ENCODE results near the gene NEK4. TPM values are rescaled to one million over a fixed set of nuclear protein-coding genes. Genes with fewer than 3 reads are reported as not detected.
A peak's percentile ranks its signal among the peaks of the same experiment; 100 is the strongest.

NEK4 gene
- total and polyA plus RNA-seq, 7 donors: 4.7 to 22.2 (median 15.3) TPM

DNA sequence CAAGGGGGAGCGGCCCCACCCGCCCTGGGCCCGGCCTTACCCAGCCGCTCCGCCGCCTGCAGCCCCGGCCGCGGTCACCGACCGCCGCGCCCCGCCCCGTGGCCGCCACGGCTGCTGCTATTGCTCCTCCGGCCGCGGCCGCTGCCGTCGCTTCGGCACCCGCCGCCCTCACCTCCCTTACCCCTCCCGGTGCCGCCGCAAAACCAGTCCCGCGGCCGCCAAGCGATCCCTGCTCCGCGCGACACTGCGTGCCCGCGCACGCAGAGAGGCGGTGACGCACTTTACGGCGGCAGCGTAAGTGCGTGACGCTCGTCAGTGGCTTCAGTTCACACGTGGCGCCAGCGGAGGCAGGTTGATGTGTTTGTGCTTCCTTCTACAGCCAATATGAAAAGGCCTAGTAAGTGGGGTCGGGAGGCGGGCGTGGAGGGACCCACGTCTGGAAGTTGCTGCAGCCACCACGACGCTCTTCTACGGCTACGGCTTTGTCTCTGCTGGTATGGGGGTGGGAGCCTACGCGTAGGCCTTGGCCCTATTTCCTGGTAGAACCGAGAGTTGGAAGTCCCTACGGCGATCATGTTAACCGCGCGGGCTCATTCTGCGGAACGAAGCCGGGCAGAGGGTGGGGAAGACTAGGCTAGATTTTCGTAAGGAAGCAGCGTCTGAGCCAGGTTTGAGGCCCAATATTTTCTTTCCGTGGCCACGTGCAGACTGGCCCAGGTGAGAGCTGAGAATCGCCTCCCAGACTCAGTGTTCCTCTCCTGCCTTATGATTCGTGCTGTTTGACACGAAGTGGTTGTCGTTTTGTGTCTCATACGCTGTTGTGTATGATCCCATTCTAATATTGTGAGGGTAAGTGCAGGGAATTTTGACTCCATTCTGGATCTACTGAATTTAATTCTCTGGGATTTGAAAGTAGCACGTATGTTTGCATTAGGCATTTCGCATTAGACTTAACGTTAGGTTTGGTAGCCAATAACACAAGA, 84.7 kb downstream of the NEK4 start, which contains the start of the genes GNL3 and PBRM1:
GNL3 (plus strand) TSS at position 324 of the 983 bp plus-strand sequence; CDS start at position 385, 61 bp downstream.
PBRM1 (minus strand) TSS at position 205 of the 983 bp plus-strand sequence.
- H3K27me3 ChIP-seq (ENCODE audit: insufficient read depth in 3 of 3, low read length in 2 of 3): no peaks in the 10 kb centered on the region
- intact Hi-C loops (cut with DNase I): loop anchor here (2.0 to 5.0 kb wide), 3 partner anchors 19 to 229 kb away; partner anchors contain the start of genes GLT8D1 (in 2 of the 2) and NISCH (in 1 of the 2)
- no peaks in the 10 kb centered on the region for H3K9me3 ChIP-seq
- H3K36me3 ChIP-seq (ENCODE audit: insufficient read depth in 1 of 2, low read depth in 1 of 2): peaks cover 32 to 53% of the 10 kb centered on the region in 2 donors
- TF ChIP-seq, protein P1, sequence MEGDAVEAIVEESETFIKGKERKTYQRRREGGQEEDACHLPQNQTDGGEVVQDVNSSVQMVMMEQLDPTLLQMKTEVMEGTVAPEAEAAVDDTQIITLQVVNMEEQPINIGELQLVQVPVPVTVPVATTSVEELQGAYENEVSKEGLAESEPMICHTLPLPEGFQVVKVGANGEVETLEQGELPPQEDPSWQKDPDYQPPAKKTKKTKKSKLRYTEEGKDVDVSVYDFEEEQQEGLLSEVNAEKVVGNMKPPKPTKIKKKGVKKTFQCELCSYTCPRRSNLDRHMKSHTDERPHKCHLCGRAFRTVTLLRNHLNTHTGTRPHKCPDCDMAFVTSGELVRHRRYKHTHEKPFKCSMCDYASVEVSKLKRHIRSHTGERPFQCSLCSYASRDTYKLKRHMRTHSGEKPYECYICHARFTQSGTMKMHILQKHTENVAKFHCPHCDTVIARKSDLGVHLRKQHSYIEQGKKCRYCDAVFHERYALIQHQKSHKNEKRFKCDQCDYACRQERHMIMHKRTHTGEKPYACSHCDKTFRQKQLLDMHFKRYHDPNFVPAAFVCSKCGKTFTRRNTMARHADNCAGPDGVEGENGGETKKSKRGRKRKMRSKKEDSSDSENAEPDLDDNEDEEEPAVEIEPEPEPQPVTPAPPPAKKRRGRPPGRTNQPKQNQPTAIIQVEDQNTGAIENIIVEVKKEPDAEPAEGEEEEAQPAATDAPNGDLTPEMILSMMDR (IDR thresholded peaks at IDR 0.05): no peak
- WGBS, 3 donors: 0% methylated on average over 69 to 82 of the region's 82 CpGs
- peak; percentile 93 to 95 (median 94) for ATAC-seq
- H3K27ac ChIP-seq: peak within 1 kb of the TSS; percentile 93
- H3K4me1 ChIP-seq: peaks cover 39% of the 10 kb centered on the region
- H3K4me3 ChIP-seq: peak within 1 kb of the TSS; percentile 91
- peak; percentile 95 to 97 for DNase-seq

DNA sequence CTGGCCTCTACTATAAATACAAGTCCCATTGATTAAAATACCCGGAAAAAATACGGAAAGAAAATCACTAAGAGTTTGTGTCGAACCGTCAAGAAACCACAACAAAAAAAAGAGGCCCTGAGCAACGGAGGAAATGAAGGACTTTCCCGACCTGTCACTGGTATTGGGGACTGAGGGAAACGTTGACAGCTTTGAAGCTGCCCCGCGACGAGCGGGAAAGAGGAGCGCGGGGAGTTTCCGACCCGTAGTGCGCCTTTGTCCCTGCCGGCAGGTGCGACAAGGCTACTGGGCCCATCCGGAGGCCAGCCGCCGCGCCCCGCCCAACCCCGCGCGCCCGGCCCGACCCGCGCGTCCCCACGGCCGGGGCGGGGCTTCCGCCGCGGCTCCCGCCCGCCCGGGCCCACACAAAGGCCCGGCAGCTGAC, 85.4 kb downstream of the NEK4 start:
- peaks cover 39% of the 10 kb centered on the region for H3K4me1 ChIP-seq
- H3K27me3 ChIP-seq (ENCODE audit: insufficient read depth in 3 of 3, low read length in 2 of 3): no peaks in the 10 kb centered on the region
- H3K27ac ChIP-seq: peak overlapping the region; percentile 93
- intact Hi-C loops (cut with DNase I): loop anchor here in 1 of 2 donors (2.0 to 5.0 kb wide), 3 partner anchors 20 to 228 kb away; partner anchors contain the start of genes GLT8D1 and NISCH
- DNase-seq (peak; percentile 88 to 90), ATAC-seq (peak; percentile 91 to 92 (median 91))
- TF ChIP-seq, protein P1 (IDR thresholded peaks at IDR 0.05): no peak
- WGBS, 3 donors: 0% methylated on average over 16 to 41 of the region's 41 CpGs
- H3K4me3 ChIP-seq: peak overlapping the region; percentile 91
- H3K9me3 ChIP-seq: no peaks in the 10 kb centered on the region
- H3K36me3 ChIP-seq (ENCODE audit: insufficient read depth in 1 of 2, low read depth in 1 of 2): peaks cover 33 to 49% of the 10 kb centered on the region in 2 donors

DNA sequence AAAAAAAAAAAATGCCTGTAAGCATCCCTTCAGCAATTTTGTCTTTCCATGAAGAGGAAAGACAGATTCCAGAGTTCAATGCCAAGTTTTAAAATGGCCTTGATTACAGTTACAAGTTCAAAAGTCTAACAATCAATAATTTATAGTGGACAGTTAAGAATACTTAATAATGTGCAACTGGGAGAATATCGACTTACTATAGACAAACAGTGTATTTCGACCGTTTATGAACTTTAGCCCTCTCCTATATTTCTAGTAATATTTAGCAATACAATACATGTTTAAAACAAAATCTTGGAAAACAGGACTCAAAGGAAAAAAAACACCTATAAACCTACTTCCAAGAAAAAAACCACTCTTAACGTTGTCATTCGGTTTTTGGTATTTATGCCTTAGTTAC, 86.6 kb downstream of the NEK4 start:
- Histone ChIP-seq H3K36me3 (ENCODE audit: insufficient read depth in 1 of 2, low read depth in 1 of 2) (peaks cover 25 to 49% of the 10 kb centered on the region in 2 donors), H3K9me3 (no peaks in the 10 kb centered on the region), H3K27me3 (ENCODE audit: insufficient read depth in 3 of 3, low read length in 2 of 3) (no peaks in the 10 kb centered on the region), H3K4me1 (peaks cover 41% of the 10 kb centered on the region), H3K27ac (peak overlapping the region; percentile 93), H3K4me3 (peak overlapping the region; percentile 91)
- no peak for DNase-seq
- WGBS, 3 donors: 38 to 49% (median 41%) methylated on average over 5 of the region's 5 CpGs
- TF ChIP-seq, protein P1 (IDR thresholded peaks at IDR 0.05): no peak
- no peak for ATAC-seq
- intact Hi-C loops (cut with DNase I): loop anchor here in 1 of 2 donors (2.0 kb wide), 1 partner anchor 21 kb away; the partner anchor contains the start of gene GLT8D1

DNA sequence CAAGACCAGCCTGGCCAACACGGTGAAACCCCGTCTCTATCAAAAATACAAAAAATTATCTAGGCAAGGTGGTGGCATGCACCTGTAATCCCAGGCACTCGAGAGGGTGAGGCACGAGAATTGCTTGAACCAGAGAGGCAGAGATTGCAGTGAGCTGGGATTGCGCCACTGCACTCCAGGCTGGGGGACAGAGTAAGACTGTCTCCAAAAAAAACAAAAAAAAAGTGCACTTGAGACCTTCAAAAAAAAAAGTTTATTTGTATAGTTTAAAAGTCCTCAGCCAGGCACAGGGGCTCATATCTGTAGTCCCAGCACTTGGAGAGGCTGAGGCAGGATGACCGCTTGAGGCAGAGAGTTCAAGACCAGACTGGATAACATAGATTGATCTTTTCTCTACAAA, 87.1 kb downstream of the NEK4 start:
- intact Hi-C loops (cut with DNase I): loop anchor here in 1 of 2 donors (2.0 kb wide), 1 partner anchor 21 kb away; the partner anchor contains the start of gene GLT8D1
- Histone ChIP-seq H3K27me3 (ENCODE audit: insufficient read depth in 3 of 3, low read length in 2 of 3) (no peaks in the 10 kb centered on the region), H3K4me3 (no peak overlapping the region), H3K27ac (peak overlapping the region; percentile 93), H3K9me3 (no peaks in the 10 kb centered on the region), H3K36me3 (ENCODE audit: insufficient read depth in 1 of 2, low read depth in 1 of 2) (peaks cover 21 to 49% of the 10 kb centered on the region in 2 donors), H3K4me1 (peaks cover 47% of the 10 kb centered on the region)
- TF ChIP-seq, protein P1 (IDR thresholded peaks at IDR 0.05): no peak
- WGBS, 3 donors: 76 to 85% (median 82%) methylated on average over 6 of the region's 6 CpGs
- ATAC-seq (no peak), DNase-seq (no peak)
